Lower lobe of right lung (tissue), 2 donors: Measurements from ENCODE around the gene VASP. TPM values are rescaled to one million over a fixed set of nuclear protein-coding genes. Genes with fewer than 3 reads are reported as not detected.

Source experiments
- ATAC-seq, 2 donors: fragments of 200-7000 bp; cut with Tn5 transposase; one replicate each; pipeline ENCODE4 v1.9.1; 2020 to 2022; ENCODE audit warnings: mild to moderate bottlenecking in 2 of 2, moderate library complexity in 2 of 2
- DNase-seq: peaks from one replicate; pipeline ENCODE4 v3.0.0-alpha.2; 2020
- H3K27ac ChIP-seq: fragments of 200-600 bp; one replicate; pipeline ENCODE4 v1.8.0; 2022
- H3K27me3 ChIP-seq: fragments of 200-600 bp; one replicate; pipeline ENCODE4 v1.8.0; 2022; ENCODE audit warnings: low read depth
- H3K36me3 ChIP-seq: fragments of 200-600 bp; one replicate; pipeline ENCODE4 v1.8.0; 2022; ENCODE audit warnings: mild to moderate bottlenecking
- H3K4me1 ChIP-seq: fragments of 200-600 bp; one replicate; pipeline ENCODE4 v1.8.0; 2022
- H3K4me3 ChIP-seq: fragments of 200-600 bp; one replicate; pipeline ENCODE4 v1.8.0; 2022; ENCODE audit warnings: mild to moderate bottlenecking
- H3K9me3 ChIP-seq: fragments of 200-600 bp; one replicate; pipeline ENCODE4 v1.8.0; 2022
- intact Hi-C: fragments of 100-400 bp; cut with DNase I; formaldehyde crosslinking; loops from one replicate; pipeline ENCODE4 v1.11.0; 2022
- total RNA-seq: library from RNA; stranded (reverse); fragmentation: NEBNext Ultra II Directional; extraction: Animal tissue kit (Norgen Biotek cat#: 25700); gene quantifications from one replicate; pipeline ENCODE4 v1.2.1, GENCODE V29; 2021
- TF ChIP-seq, protein P1 (sequence below): fragments of 200-600 bp; IDR thresholded peaks from one replicate; pipeline ENCODE4 v1.8.0; 2022; ENCODE audit warnings: antibody characterized with exemption, mild to moderate bottlenecking
- donor health status: DM: no; HTN: yes; CAD: no; lungs with severe emphysema.

VASP gene
- total RNA-seq, 1 donor from 2014 or later: 190 TPM

DNA sequence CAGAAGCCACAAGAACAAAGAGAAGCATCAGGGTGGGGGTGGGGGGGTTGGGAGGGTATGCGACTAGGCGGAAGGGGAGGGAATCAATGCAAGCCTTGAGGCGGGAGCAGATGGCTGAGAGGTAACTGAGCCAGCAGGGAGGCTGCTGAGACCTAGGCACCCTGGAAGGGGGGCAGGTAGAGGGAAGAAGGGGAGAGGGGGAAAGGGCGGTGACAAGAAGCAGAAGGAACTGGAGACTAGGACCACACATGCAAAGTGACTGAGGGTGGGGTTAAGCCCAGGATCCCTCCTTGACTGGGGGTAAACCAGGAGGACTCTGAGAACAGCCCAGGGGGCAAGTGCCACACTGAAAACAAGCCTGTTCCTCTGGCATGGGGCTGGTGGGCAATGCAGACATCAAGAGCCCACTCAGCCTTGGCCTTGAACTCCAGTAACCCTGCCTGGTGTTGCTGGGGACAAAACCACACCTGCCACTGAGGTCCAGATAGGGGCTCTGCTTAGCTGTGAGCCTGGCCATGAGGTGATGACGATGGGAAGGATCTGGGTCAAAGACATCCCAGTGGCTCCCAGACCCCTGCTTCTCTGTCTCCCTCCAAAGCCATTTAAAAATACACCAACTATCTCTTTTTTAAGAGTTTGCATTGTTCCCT lies 57.0 kb downstream of the VASP start:
- Histone ChIP-seq H3K27me3 (no peaks in the 10 kb centered on the region), H3K4me1 (no peaks in the 10 kb centered on the region), H3K4me3 (no peak overlapping the region), H3K36me3 (no peaks in the 10 kb centered on the region), H3K27ac (no peak overlapping the region), H3K9me3 (no peaks in the 10 kb centered on the region)
- intact Hi-C loops: no loop called here
- TF ChIP-seq, protein P1, sequence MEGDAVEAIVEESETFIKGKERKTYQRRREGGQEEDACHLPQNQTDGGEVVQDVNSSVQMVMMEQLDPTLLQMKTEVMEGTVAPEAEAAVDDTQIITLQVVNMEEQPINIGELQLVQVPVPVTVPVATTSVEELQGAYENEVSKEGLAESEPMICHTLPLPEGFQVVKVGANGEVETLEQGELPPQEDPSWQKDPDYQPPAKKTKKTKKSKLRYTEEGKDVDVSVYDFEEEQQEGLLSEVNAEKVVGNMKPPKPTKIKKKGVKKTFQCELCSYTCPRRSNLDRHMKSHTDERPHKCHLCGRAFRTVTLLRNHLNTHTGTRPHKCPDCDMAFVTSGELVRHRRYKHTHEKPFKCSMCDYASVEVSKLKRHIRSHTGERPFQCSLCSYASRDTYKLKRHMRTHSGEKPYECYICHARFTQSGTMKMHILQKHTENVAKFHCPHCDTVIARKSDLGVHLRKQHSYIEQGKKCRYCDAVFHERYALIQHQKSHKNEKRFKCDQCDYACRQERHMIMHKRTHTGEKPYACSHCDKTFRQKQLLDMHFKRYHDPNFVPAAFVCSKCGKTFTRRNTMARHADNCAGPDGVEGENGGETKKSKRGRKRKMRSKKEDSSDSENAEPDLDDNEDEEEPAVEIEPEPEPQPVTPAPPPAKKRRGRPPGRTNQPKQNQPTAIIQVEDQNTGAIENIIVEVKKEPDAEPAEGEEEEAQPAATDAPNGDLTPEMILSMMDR: no peak
- DNase-seq (no peak), ATAC-seq (no peak)

DNA sequence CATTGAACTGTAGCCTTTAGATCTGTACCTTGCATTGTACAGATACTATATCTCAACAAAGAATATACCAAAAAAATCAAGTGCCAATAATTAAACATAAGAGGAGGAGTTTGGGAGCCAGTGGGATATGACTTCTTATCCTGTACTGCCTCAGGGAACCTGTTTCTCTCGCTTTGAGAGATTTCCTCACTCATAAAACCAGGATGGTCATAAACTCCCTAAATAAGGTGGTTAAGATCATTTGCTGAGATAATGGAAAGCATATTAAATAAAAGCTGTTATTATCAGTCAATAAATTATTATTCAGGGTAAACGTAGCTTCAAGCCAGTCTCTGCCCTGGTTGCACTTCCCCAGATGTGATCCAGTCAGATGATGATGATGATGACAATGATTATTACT lies 60.3 kb downstream of the VASP start:
- Histone ChIP-seq H3K27ac (no peak overlapping the region), H3K36me3 (no peaks in the 10 kb centered on the region), H3K4me3 (no peak overlapping the region), H3K4me1 (no peaks in the 10 kb centered on the region), H3K9me3 (no peaks in the 10 kb centered on the region), H3K27me3 (no peaks in the 10 kb centered on the region)
- intact Hi-C loops: no loop called here
- no peak for DNase-seq
- ATAC-seq: no peak
- TF ChIP-seq, protein P1: no peak

DNA sequence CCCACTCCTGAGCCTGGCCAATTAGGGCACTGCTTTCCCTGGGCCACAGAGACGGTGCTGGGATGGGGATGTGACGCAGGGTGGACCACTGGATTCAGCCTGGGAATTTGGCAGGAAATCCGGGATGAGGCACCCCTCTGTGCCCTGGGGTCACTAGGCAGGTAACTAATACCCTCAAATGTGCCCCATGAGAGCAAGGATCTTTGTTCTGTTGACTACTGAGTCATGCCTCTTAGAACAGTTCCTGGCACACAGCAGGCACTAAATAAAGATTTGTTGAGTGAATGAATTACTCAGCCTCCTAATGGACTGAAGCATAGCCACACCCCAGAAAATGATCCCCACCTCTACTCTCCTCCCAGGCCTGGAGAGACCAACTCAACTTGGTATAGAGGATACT lies 61.5 kb downstream of the VASP start:
- ATAC-seq (peak; percentile 32 to 47), DNase-seq (no peak)
- no peaks in the 10 kb centered on the region for H3K4me1 ChIP-seq
- intact Hi-C loops: no loop called here
- no peak overlapping the region for H3K27ac ChIP-seq
- H3K9me3 ChIP-seq: no peaks in the 10 kb centered on the region
- TF ChIP-seq, protein P1: no peak
- H3K36me3 ChIP-seq: no peaks in the 10 kb centered on the region
- H3K4me3 ChIP-seq: no peak overlapping the region
- H3K27me3 ChIP-seq: no peaks in the 10 kb centered on the region

DNA sequence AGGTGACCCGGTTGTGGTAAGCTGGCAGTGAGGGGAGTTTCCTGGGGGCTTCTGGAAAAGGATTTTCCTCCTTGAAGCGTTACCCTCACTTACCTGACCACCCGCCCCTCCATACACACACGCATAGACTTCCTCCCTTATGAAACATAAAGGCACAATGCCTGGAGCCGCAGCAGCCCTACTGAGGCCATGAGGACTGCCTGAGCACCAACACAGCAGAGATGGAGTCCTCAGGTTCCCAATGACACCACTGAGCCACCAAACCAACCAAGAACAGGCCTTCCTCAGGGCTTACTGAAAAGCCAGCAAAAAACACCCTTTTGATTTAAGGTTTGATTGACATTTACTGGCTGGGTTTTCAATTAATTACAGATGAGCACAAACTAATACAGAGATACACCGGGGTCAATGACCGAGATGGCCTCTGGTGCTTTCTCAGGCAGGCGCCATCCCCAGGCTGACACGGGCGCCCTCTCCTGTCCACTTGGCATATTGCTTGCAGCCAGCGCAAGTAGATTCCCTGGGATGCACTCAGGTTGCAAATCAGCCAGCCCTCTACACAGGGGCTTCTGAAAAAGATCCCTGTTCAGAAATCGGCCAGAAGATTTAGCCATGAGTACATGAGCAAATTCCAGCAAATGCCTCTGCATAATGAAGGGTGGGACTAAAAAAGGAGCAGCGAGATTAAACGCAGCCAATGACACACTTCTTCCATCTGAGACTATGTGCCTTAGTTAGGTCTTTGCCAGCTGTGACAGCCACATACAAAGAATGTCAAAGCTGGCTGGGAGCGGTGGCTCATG lies 62.5 kb downstream of the VASP start:
- intact Hi-C loops: no loop called here
- Histone ChIP-seq H3K4me1 (no peaks in the 10 kb centered on the region), H3K27ac (no peak overlapping the region), H3K9me3 (no peaks in the 10 kb centered on the region), H3K4me3 (no peak overlapping the region), H3K27me3 (no peaks in the 10 kb centered on the region), H3K36me3 (no peaks in the 10 kb centered on the region)
- TF ChIP-seq, protein P1: peak; percentile 71
- DNase-seq (peak; percentile 67), ATAC-seq (peak; percentile 63 to 79)

DNA sequence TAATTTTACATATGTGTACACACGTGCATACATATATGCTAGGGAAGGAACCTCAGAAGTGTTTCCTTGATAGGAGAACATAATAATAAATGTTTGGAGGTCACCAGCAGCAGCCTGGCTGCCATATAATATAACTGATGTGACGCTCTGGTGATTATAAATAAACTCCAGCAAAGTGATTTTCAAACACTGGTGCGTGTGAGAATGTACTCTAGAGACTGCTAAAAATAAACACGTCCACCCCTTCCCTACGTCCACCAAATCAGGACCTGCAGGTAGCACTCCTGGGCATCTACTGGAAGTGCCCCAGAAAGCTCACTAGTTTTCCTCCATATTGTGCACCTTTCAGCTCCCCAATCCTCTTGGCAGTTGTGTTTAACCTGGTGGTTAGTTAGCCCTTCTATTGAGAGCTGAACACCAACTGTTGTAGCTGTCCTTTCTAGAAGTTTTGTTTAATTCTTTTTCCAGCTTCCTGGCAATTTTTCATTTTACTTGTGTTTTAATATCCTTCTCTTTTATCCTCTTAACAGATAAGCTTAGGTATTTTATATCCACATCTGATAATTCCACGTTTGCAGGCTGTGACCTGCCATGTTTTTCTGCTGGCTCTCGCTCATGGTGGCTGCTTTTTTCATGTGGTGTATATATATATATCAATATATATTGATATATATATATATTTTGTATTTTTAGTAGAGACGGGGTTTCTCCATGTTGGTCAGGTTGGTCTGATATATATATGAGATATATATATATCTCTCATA lies 64.4 kb downstream of the VASP start:
- no peaks in the 10 kb centered on the region for H3K36me3 ChIP-seq
- no peaks in the 10 kb centered on the region for H3K27me3 ChIP-seq
- no peaks in the 10 kb centered on the region for H3K9me3 ChIP-seq
- DNase-seq (no peak), ATAC-seq (no peak)
- no peak overlapping the region for H3K4me3 ChIP-seq
- intact Hi-C loops: no loop called here
- TF ChIP-seq, protein P1: no peak
- H3K4me1 ChIP-seq: peaks cover 2% of the 10 kb centered on the region
- H3K27ac ChIP-seq: no peak overlapping the region
